Ascending aorta (tissue), 2 donors: Measurements from ENCODE around the gene UNC13C. TPM values are rescaled to one million over a fixed set of nuclear protein-coding genes. Genes with fewer than 3 reads are reported as not detected.
"Not testable (repeated sequence)": the region's sequence is repeated elsewhere in the genome, so short reads cannot be mapped to it uniquely, and the experiment has no call there.

Source experiments
- DNase-seq, 2 donors: peaks; one replicate each; pipeline ENCODE4 v3.0.0-alpha.2; 2019; ENCODE audit warnings: low spot score in 2 of 2
- H3K27ac ChIP-seq, 2 donors: fragments of 200-600 bp; sonication (generic); one replicate each; pipeline ENCODE4 v1.5.1; 2016 to 2017; ENCODE audit warnings: mild to moderate bottlenecking in 1 of 2
- H3K27me3 ChIP-seq: fragments of 200-600 bp; sonication (generic); one replicate; pipeline ENCODE4 v1.5.1; 2017
- H3K36me3 ChIP-seq, 2 donors: fragments of 200-600 bp; sonication (generic); one replicate each; pipeline ENCODE4 v1.5.1; 2016
- H3K4me1 ChIP-seq, 2 donors: fragments of 200-600 bp; sonication (generic); one replicate each; pipeline ENCODE4 v1.5.1; 2016 to 2017; ENCODE audit warnings: mild to moderate bottlenecking in 1 of 2
- H3K4me3 ChIP-seq, 2 donors: fragments of 200-600 bp; sonication (generic); one replicate each; pipeline ENCODE4 v1.5.1; 2016 to 2017; ENCODE audit warnings: mild to moderate bottlenecking in 1 of 2
- H3K9me3 ChIP-seq, 2 donors: fragments of 200-600 bp; sonication (generic); one replicate each; pipeline ENCODE4 v1.5.1; 2016
- intact Hi-C: fragments of 100-400 bp; cut with DNase I; formaldehyde crosslinking; loops from one replicate; pipeline ENCODE4 v1.15.1; 2023
- total RNA-seq: library from RNA; depleted of rRNA; stranded (reverse); fragments of >200 nt; gene quantifications from one replicate; pipeline ENCODE4 v1.1.0, GENCODE V29; 2016
- TF ChIP-seq, protein P1 (sequence below), 3 experiments: fragments of 200-600 bp in 2 of 3; fragments of 450-650 bp in 1 of 3; sonication (generic) in 2 of 3; IDR thresholded peaks; one replicate each; pipeline ENCODE4 v1.5.1; 2016 to 2019; ENCODE audit warnings: antibody characterized with exemption in 3 of 3, mild to moderate bottlenecking in 1 of 3, moderate library complexity in 1 of 3

UNC13C gene
- total RNA-seq, 1 donor from 2014 or later: 2.0 TPM

DNA sequence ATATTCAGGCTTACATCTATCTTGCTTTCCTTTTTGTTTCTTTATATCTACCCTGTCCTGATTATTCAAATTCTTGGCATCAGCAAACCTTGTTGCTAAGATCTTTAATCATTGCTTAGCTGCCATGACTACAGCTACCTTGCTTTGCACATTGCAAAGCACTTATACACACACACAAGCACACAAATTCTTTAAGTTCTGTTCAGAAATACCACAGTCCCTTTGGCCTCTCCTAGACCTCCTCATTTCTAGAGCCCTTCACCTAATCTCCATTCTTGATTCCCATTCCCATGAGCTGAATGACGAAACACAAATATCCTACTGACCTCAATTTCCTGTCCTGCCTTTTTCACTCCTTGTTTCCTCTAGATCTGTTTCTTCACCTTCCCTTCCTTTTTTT lies 409.6 kb downstream of the UNC13C start:
- no peak for DNase-seq
- Histone ChIP-seq H3K9me3 (no peaks in the 10 kb centered on the region), H3K27ac (peak overlapping the region in 1 of 2 donors; percentile 54), H3K36me3 (no peaks in the 10 kb centered on the region), H3K27me3 (no peaks in the 10 kb centered on the region), H3K4me1 (no peaks in the 10 kb centered on the region), H3K4me3 (no peak overlapping the region)
- TF ChIP-seq, protein P1, sequence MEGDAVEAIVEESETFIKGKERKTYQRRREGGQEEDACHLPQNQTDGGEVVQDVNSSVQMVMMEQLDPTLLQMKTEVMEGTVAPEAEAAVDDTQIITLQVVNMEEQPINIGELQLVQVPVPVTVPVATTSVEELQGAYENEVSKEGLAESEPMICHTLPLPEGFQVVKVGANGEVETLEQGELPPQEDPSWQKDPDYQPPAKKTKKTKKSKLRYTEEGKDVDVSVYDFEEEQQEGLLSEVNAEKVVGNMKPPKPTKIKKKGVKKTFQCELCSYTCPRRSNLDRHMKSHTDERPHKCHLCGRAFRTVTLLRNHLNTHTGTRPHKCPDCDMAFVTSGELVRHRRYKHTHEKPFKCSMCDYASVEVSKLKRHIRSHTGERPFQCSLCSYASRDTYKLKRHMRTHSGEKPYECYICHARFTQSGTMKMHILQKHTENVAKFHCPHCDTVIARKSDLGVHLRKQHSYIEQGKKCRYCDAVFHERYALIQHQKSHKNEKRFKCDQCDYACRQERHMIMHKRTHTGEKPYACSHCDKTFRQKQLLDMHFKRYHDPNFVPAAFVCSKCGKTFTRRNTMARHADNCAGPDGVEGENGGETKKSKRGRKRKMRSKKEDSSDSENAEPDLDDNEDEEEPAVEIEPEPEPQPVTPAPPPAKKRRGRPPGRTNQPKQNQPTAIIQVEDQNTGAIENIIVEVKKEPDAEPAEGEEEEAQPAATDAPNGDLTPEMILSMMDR (IDR thresholded peaks at IDR 0.05): no peak
- intact Hi-C loops: no loop called here

DNA sequence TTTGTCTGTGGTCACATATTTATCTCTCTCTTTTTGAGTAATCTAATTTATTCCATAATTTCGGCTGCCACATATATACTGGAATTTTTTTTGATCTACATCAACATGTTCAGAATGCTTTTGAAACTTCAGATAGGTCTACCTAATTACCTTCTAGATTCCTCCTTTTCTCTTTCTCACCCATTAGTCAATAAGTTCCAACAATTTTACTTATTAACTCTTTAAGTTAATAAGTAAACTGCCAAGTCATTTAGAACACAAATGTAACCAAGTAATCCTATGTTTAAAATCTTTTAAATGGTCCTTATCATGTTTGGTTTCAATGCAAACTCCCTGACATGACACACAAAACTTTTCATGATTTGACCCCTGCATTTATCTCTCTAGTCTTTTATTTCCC lies 410.5 kb downstream of the UNC13C start:
- Histone ChIP-seq H3K27me3 (no peaks in the 10 kb centered on the region), H3K4me3 (no peak overlapping the region), H3K36me3 (no peaks in the 10 kb centered on the region), H3K9me3 (no peaks in the 10 kb centered on the region), H3K4me1 (no peaks in the 10 kb centered on the region), H3K27ac (no peak overlapping the region)
- DNase-seq: no peak
- intact Hi-C loops: no loop called here
- TF ChIP-seq, protein P1 (IDR thresholded peaks at IDR 0.05): no peak

DNA sequence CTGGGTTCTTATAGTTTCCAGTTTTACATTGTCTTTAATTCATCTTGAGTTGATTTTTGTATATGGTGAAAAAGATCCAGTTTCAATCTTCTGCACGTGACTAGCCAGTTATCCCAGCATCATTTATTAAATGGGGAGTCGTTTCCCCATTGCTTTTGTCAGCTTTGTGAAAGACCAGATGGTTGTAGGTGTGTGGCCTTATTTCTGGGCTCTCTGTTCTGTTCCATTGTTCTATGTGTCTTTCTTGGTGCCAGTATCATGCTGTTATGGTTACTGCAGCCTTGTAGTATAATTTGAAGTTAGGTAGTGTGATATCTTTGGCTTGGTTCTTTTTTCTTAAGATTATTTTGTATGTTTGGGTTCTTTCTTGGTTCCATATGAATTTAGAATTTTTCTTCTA lies 432.2 kb downstream of the UNC13C start:
- no peak for DNase-seq
- TF ChIP-seq, protein P1 (IDR thresholded peaks at IDR 0.05): no peak
- H3K9me3 ChIP-seq: no peaks in the 10 kb centered on the region
- H3K4me3 ChIP-seq: no peak overlapping the region
- no peaks in the 10 kb centered on the region for H3K36me3 ChIP-seq
- H3K4me1 ChIP-seq: no peaks in the 10 kb centered on the region
- no peak overlapping the region for H3K27ac ChIP-seq
- intact Hi-C loops: no loop called here
- no peaks in the 10 kb centered on the region for H3K27me3 ChIP-seq

DNA sequence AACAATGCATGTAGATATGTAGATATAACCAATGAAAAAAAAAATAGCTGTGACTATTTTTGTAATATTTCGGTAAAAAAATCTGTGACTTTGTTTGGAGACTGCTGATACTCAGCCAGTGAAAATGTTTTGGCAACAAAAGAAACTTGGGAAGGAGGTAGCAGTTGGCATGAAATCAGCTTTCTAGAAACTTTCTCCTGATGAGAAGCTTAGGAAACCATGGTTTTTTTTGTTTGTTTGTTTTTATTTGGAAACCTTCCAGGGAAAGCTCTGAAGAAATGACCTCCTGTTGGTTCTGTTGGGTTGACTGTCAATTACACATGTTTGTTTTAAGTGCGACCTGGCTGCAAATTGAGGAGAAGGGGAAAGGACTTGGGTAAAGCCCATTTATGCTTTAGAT lies 445.9 kb downstream of the UNC13C start:
- TF ChIP-seq, protein P1 (IDR thresholded peaks at IDR 0.05): no peak
- H3K27ac ChIP-seq: no peak overlapping the region
- no peak for DNase-seq
- H3K27me3 ChIP-seq: no peaks in the 10 kb centered on the region
- H3K36me3 ChIP-seq: no peaks in the 10 kb centered on the region
- H3K4me3 ChIP-seq: no peak overlapping the region
- intact Hi-C loops: no loop called here
- no peaks in the 10 kb centered on the region for H3K4me1 ChIP-seq
- no peaks in the 10 kb centered on the region for H3K9me3 ChIP-seq

DNA sequence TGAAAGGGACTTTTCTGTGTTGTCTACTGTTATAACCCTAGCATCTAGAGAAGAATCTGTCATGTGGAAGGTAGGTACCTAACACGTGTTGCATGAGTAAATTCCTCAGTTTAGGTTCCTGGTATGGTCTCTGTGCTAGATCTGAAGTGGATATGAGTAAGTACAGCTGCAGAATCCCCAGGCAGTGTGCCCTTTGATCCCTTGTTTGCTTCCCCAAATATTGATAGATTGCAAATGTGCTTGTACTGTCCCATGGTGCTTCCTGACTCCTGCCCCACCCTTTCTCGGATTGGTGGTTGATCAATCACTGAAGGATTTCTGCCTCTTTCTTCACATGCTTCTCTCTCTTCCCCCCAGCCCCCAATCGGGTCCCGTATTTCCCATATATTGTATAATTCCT lies 450.4 kb downstream of the UNC13C start:
- no peaks in the 10 kb centered on the region for H3K27me3 ChIP-seq
- TF ChIP-seq, protein P1 (IDR thresholded peaks at IDR 0.05): no peak
- H3K36me3 ChIP-seq: no peaks in the 10 kb centered on the region
- H3K27ac ChIP-seq: no peak overlapping the region
- no peaks in the 10 kb centered on the region for H3K4me1 ChIP-seq
- DNase-seq: no peak
- intact Hi-C loops: no loop called here
- no peak overlapping the region for H3K4me3 ChIP-seq
- no peaks in the 10 kb centered on the region for H3K9me3 ChIP-seq

DNA sequence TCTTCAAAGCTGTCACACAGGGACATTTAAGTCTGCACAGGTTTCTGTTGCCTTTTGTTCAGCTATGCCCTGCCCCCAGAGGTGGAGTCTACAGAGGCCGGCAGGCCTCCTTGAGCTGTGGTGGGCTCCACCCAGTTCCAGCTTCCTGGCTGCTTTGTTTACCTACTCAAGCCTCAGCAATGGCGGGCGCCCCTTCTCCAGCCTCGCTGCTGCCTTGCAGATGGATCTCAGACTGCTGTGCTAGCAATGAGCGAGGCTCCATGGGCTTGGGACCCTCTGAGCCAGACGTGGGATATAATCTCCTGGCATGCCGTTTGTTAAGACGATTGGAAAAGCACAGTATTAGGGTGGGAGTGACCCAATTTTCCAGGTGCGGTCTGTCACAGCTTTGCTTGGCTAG lies 472.0 kb downstream of the UNC13C start:
- DNase-seq: not testable (repeated sequence)

More for the DNA sequence above, 472.0 kb downstream of the UNC13C start:
- H3K27me3 ChIP-seq, H3K27ac ChIP-seq, intact Hi-C loops, H3K36me3 ChIP-seq, H3K4me1 ChIP-seq, H3K4me3 ChIP-seq: not testable (repeated sequence)
- peaks cover 8 to 32% of the 10 kb centered on the region in 2 donors for H3K9me3 ChIP-seq
